GM12865 (cell line): ENCODE measurements around the gene ADGRG6.

Source experiments
- DNase-seq: peaks from one replicate; pipeline ENCODE4 v3.0.0; 2010; ENCODE audit warnings: low read depth
- H3K4me3 ChIP-seq: 2 replicates; pipeline ENCODE4 v1.5.1; 2011; ENCODE audit warnings: mild to moderate bottlenecking, low read depth, low read length, control low read depth
- TF ChIP-seq, protein P1 (sequence below): IDR thresholded peaks from 2 replicates; pipeline ENCODE4 v1.5.1; 2011; ENCODE audit warnings: low read length, control low read depth, low read depth, inconsistent platforms; ENCODE audit not compliant: insufficient read depth; ENCODE audit errors: missing control alignments

The ADGRG6 gene

DNA sequence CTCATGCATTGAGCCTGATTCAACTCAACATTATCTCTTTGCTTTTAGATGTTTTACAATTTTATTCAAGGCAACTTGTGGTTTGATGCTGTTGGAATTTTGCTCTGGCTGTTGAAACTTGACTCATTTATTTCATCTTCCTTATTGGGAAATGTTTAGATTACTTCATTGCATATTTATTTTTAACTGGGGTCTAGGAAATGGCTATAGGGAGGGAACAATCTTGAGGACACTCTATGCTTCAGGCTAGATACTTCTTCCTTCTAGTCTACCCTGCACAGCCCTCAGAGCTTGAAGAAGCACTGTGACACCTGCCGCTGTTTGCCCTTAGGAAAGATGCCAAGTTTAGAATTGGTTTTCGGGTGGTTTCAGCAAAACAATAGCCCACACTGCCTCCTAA, 183.4 kb downstream of the ADGRG6 start:
- no peak for DNase-seq
- TF ChIP-seq, protein P1, sequence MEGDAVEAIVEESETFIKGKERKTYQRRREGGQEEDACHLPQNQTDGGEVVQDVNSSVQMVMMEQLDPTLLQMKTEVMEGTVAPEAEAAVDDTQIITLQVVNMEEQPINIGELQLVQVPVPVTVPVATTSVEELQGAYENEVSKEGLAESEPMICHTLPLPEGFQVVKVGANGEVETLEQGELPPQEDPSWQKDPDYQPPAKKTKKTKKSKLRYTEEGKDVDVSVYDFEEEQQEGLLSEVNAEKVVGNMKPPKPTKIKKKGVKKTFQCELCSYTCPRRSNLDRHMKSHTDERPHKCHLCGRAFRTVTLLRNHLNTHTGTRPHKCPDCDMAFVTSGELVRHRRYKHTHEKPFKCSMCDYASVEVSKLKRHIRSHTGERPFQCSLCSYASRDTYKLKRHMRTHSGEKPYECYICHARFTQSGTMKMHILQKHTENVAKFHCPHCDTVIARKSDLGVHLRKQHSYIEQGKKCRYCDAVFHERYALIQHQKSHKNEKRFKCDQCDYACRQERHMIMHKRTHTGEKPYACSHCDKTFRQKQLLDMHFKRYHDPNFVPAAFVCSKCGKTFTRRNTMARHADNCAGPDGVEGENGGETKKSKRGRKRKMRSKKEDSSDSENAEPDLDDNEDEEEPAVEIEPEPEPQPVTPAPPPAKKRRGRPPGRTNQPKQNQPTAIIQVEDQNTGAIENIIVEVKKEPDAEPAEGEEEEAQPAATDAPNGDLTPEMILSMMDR: no peak
- no peak overlapping the region for H3K4me3 ChIP-seq

DNA sequence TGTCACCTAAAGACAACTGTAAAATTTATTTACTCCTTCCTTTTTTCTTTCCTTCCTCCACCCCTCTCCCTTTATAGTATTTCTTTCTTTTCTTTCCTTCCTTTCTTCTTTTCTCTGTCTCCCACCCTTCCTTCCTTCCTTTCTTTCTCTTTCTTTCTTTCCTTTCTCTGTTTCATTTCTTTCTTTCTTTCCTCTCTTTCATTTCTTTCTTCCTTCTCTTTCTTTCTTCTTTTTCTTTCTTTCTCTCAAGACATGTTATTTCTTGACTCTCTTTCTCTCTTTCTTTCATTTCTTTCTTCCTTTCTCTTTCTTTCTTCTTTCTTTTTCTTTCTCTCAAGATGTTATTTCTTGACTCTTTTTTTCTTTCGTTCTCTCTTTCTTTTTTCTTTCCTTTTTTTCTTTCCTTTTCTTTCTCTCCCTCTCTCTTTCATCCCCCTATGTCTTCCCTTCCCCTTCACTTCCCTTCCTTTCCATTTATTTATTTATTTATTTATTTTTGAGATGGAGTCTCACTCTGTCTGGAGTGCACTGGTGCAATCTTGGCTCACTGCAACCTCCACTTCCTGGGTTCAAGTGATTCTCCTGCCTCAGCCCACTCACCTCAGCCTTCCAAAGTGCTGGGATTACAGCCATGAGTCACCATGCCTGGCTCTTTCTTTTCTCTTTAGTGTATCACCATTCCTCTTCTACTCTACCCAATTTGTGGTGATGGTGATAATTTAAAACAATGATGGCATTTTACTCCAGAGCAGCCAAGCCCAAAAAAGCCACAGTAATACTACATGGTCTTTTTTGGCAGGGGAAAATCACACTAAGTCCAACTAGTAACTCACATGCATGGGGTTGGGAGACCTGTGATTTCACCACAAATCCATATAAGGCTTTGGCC, 188.2 kb downstream of the ADGRG6 start:
- TF ChIP-seq, protein P1: no peak
- no peak for DNase-seq
- no peak overlapping the region for H3K4me3 ChIP-seq
